RWPE2 (cell line): ENCODE data around the gene ZNF273.
"Not testable (repeated sequence)": the region's sequence is repeated elsewhere in the genome, so short reads cannot be mapped to it uniquely, and the experiment has no call there.

ENCODE experiments used
- ATAC-seq: fragments of 200-7000 bp; cut with Tn5 transposase; 3 replicates; pipeline ENCODE4 v1.9.1; 2021; ENCODE audit warnings: low read depth
- DNase-seq: peaks from one replicate; pipeline ENCODE4 v3.0.0-alpha.2; 2020; ENCODE audit warnings: low spot score
- H3K27ac ChIP-seq: fragments of 450-650 bp; 2 replicates; pipeline ENCODE4 v1.5.1; 2017; ENCODE audit warnings: mild to moderate bottlenecking; ENCODE audit not compliant: poor library complexity, severe bottlenecking
- H3K27me3 ChIP-seq: fragments of 250-450 bp; sonication (Bioruptor Pico); 2 replicates; pipeline ENCODE4 v1.5.1; 2021; ENCODE audit warnings: mild to moderate bottlenecking, moderate library complexity; ENCODE audit not compliant: insufficient read depth, poor library complexity, severe bottlenecking
- H3K36me3 ChIP-seq: fragments of 250-450 bp; sonication (Bioruptor Pico); 2 replicates; pipeline ENCODE4 v1.5.1; 2020; ENCODE audit warnings: low read depth, mild to moderate bottlenecking, moderate library complexity
- H3K4me1 ChIP-seq: fragments of 250-450 bp; sonication (Bioruptor Pico); 2 replicates; pipeline ENCODE4 v1.5.1; 2021; ENCODE audit warnings: mild to moderate bottlenecking, moderate library complexity; ENCODE audit not compliant: insufficient read depth, poor library complexity, severe bottlenecking
- H3K4me3 ChIP-seq: fragments of 250-450 bp; sonication (Bioruptor Pico); 2 replicates; pipeline ENCODE4 v1.5.1; 2021; ENCODE audit warnings: mild to moderate bottlenecking, moderate library complexity; ENCODE audit not compliant: severe bottlenecking
- H3K9me3 ChIP-seq: fragments of 250-450 bp; sonication (Bioruptor Pico); 2 replicates; pipeline ENCODE4 v1.5.1; 2021; ENCODE audit warnings: mild to moderate bottlenecking, moderate library complexity; ENCODE audit not compliant: severe bottlenecking
- TF ChIP-seq, protein P1 (sequence below): fragments of 450-650 bp; IDR thresholded peaks from one replicate; pipeline ENCODE4 v1.5.1; 2017; ENCODE audit warnings: mild to moderate bottlenecking, moderate library complexity; ENCODE audit not compliant: poor library complexity, severe bottlenecking

Gene ZNF273

DNA sequence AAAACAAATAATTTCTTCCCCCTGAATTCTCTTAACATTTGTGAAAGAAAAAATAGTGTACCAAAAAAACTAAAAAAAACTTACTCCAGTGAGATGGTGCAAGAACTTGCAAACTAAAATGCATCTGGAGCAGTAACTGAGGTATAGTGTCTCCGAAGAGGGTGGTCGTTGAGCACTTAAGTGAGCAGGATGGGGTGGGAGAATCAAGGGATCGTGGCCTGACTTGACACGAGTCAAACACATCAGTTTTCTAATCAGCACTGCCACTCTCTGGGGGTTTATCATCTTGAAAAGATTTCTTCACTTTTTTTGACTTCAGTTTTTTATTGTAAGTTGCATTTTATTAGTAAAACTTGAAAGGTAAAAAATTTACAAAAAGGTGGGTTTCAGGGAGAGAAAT lies 2.5 kb downstream of the ZNF273 start:
- DNase-seq, result no peak
- H3K4me3 ChIP-seq, result no peak overlapping the region

DNA sequence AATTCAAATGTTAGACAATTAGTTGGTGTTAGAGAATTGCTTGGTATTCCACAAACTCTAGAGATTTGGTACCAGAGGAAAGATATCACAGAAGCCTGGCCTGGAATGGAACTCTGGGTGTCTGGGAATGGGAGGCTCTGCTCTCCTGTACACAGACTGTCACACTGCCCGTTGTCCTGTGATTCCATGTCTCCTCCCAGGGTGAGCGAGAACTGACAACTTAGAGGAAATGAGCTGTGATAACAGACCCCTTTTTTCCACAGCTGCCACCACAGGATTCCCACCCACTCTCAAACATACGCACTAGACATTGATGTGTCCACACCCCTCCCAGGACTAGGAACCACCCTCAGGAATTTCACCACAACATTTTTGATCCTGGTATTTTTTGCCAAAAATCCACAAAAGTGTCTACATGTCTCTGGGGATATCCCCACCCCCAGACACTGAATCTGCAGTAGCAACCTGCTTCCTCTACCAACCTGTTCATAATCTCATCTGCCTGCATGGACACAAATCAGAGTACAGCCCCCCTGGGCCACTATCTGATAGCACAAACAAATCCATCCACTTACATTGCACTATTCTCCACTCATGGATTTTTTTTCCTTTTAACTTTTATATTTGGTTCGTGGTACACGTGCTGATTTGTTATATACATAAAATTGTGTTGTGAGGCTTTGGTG lies 4.7 kb downstream of the ZNF273 start:
- DNase-seq (no peak), ATAC-seq (no peak)
- Histone ChIP-seq H3K4me1 (no peaks in the 10 kb centered on the region), H3K27me3 (no peaks in the 10 kb centered on the region), H3K9me3 (peaks cover 5% of the 10 kb centered on the region), H3K4me3 (no peak overlapping the region), H3K36me3 (no peaks in the 10 kb centered on the region), H3K27ac (no peak overlapping the region)
- TF ChIP-seq, protein P1, sequence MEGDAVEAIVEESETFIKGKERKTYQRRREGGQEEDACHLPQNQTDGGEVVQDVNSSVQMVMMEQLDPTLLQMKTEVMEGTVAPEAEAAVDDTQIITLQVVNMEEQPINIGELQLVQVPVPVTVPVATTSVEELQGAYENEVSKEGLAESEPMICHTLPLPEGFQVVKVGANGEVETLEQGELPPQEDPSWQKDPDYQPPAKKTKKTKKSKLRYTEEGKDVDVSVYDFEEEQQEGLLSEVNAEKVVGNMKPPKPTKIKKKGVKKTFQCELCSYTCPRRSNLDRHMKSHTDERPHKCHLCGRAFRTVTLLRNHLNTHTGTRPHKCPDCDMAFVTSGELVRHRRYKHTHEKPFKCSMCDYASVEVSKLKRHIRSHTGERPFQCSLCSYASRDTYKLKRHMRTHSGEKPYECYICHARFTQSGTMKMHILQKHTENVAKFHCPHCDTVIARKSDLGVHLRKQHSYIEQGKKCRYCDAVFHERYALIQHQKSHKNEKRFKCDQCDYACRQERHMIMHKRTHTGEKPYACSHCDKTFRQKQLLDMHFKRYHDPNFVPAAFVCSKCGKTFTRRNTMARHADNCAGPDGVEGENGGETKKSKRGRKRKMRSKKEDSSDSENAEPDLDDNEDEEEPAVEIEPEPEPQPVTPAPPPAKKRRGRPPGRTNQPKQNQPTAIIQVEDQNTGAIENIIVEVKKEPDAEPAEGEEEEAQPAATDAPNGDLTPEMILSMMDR, result no peak

More for the DNA sequence above, 2.5 kb downstream of the ZNF273 start:
- Histone ChIP-seq H3K4me1 (no peaks in the 10 kb centered on the region), H3K27me3 (no peaks in the 10 kb centered on the region), H3K9me3 (peaks cover 5% of the 10 kb centered on the region), H3K27ac (no peak overlapping the region), H3K36me3 (no peaks in the 10 kb centered on the region)
- TF ChIP-seq, protein P1, result no peak
- ATAC-seq, result no peak

DNA sequence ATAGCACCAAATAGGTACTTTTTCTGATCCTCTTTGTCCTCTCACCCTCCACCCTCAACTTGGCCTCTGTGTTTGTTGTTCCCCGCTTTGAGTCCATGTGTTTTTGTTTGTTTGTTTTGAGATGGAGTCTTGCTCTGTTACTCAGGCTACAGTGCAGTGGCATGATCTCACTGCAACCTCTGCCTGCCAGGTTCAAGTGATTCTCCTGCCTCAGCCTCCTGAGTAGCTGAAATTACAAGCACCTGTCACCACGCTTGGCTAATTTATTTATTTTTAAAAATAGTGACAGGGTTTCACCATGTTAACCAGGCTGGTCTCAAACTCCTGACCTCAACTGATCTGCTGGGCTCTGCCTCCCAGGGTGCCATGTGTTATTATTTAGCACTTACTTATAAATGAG lies 5.3 kb downstream of the ZNF273 start:
- H3K27me3 ChIP-seq, result no peaks in the 10 kb centered on the region
- TF ChIP-seq, protein P1, result no peak
- H3K27ac ChIP-seq, result no peak overlapping the region
- DNase-seq, result no peak
- H3K4me1 ChIP-seq, result no peaks in the 10 kb centered on the region
- H3K9me3 ChIP-seq, result peaks cover 8% of the 10 kb centered on the region
- no peak for ATAC-seq
- H3K4me3 ChIP-seq, result no peak overlapping the region
- no peaks in the 10 kb centered on the region for H3K36me3 ChIP-seq

DNA sequence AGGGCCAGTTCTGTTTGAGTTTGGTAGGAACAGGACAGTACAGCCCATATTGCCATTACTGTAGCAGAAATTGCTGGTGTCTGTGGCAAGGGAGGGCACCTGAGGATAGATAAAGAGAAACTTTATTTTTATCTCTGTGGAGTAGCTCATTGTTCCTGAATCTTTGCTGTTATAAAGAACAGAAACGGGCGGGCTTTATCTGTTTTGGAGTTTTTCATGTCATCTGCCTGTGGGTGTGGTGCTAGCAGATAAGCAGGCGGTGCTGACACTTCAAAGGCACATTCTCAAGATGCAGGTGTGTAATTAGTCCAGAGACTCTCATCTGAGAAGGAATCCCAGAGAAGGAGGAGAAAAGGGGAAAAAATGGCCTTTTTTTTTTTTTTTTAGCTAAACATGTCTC lies 11.5 kb downstream of the ZNF273 start:
- Histone ChIP-seq H3K4me3 (no peak overlapping the region), H3K36me3 (peaks cover 26% of the 10 kb centered on the region), H3K9me3 (peaks cover 15% of the 10 kb centered on the region), H3K27me3 (no peaks in the 10 kb centered on the region), H3K27ac (no peak overlapping the region), H3K4me1 (no peaks in the 10 kb centered on the region)
- TF ChIP-seq, protein P1, result no peak
- DNase-seq, result no peak
- no peak for ATAC-seq

DNA sequence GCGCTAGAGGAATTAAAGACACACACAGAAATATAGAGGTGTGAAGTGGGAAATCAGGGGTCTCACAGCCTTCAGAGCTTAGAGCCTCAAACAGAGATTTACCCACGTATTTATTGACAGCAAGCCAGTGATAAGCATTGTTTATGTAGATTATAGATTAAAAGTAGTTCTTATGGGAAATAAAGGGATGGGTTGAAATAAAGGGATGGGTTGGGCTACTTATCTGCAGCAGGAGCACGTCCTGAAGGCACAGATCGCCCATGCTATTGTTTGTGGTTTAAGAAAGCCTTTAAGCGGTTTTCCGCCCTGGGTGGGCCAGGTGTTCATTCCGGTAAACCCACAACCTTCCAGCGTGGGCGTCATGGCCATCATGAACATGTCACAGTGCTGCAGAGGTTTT lies 12.2 kb downstream of the ZNF273 start:
- H3K9me3 ChIP-seq, result peaks cover 12% of the 10 kb centered on the region
- not testable (repeated sequence) for DNase-seq, ATAC-seq, H3K27me3 ChIP-seq, H3K27ac ChIP-seq, H3K4me3 ChIP-seq, H3K4me1 ChIP-seq
- peaks cover 26% of the 10 kb centered on the region for H3K36me3 ChIP-seq

DNA sequence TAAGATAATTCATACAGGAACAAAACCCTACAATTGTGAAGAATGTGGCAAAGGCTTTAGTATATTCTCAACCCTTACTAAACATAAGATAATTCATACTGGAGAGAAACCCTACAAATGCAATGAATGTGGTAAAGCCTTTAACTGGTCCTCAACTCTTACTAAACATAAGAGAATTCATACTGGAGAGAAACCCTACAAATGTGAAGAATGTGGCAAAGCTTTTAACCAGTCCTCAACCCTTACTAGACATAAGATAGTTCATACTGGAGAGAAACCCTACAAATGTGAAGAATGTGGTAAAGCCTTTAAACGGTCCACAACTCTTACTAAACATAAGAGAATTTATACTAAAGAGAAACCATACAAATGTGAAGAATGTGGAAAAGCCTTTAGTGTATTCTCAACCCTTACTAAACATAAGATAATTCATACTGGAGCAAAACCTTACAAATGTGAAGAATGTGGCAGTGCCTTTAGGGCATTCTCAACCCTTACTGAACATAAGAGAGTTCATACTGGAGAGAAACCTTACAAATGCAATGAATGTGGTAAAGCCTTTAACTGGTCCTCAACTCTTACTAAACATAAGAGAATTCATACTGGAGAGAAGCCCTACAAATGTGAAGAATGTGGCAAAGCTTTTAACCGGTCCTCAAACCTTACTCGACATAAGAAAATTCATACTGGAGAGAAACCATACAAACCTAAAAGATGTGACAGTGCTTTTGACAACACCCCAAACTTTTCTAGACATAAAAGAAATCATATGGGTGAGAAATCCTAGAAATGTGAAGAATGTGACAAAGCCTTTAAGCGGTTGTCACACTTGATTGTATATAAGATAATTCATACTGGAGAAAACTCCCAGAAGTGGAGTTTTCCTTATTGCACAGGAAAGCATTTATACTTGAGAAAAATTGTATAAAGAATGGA lies 25.4 kb downstream of the ZNF273 start:
- not testable (repeated sequence) for DNase-seq, H3K4me1 ChIP-seq, H3K27ac ChIP-seq, H3K27me3 ChIP-seq, H3K4me3 ChIP-seq, ATAC-seq
- Histone ChIP-seq H3K36me3 (peaks cover 44% of the 10 kb centered on the region), H3K9me3 (peaks cover 23% of the 10 kb centered on the region)
